MV-4-11 (cell line): ENCODE data around the gene TCN1.
"Not testable (repeated sequence)": the region's sequence is repeated elsewhere in the genome, so short reads cannot be mapped to it uniquely, and the experiment has no call there.

Source experiments
- DNase-seq: peaks from one replicate; lab custom pipeline; 2025; lab: John Stamatoyannopoulos, UW

TCN1 gene

GRCh38 chr11:59866397-59866796 is at the start of gene TCN1:
TSS of gene TCN1 (minus strand) at chr11:59866487. CDS start at chr11:59866470, 17 bp downstream.
- DNase-seq: peak; percentile 97

DNA sequence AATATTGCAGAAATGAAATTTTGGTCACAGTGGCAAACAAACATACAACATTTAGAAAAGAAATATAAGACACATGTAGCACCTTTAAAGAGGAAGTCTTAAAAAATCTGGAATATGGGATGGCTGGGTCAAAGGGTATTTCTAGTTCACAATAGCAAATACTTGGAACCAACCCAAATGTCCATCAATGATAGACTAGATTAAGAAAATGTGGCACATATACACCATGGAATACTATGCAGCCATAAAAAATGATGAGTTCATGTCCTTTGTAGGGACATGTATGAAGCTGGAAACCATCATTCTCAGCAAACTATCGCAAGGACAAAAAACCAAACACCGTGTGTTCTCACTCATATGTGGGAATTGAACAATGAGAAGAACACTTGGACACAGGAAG is 37.3 kb upstream of the TCN1 start:
- DNase-seq: not testable (repeated sequence)

GRCh38 chr11:59901306-59901705 is 35.0 kb upstream of the TCN1 start:
- peak; percentile 47 for DNase-seq

GRCh38 chr11:59900366-59901126 is 34.3 kb upstream of the TCN1 start:
- DNase-seq: no peak

- DNase-seq: peak; percentile 76
These were observed 33.2 kb upstream of the TCN1 start for GRCh38 chr11:59899532-59899931.

DNA sequence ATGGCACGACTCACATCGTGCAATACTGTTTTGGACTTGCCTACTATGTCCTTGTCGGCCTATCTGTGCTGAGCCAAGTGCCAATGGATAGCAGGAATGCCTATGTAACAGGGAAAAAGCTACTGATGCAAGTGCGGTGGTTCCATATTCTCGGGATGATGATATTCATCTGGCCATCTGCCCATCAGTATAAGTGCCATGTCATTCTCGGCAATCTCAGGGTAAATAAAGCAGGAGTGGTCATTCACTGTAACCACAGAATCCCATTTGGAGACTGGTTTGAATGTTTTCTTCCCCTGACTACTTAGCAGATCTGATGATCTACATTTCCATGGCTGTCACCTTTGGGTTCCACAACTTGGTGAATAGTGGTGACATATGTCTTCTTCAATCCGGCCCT is 32.4 kb upstream of the TCN1 start:
- DNase-seq: no peak

- DNase-seq: no peak
These were observed 31.8 kb upstream of the TCN1 start for GRCh38 chr11:59898046-59898445.

DNA sequence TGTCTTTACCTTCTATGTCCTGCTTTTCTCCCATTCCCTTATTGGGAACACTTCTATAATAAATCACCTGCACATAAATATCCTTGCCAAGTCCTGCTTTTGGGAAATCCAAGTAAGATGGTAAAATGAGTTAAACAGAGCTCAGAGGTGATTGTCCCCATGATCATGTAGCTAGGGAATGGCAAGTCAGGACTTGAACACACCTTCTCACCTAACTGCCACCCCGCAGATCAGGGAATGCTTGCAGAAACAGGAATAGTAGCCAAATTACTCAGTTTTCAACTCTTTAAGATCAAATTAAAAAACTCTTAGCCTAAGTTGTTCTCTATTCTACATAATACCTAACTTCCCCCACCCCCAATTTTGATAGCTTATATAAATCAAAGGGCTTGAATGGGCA is 28.3 kb upstream of the TCN1 start:
- no peak for DNase-seq

- no peak for DNase-seq
These were observed 25.5 kb upstream of the TCN1 start for GRCh38 chr11:59891781-59892181.

DNA sequence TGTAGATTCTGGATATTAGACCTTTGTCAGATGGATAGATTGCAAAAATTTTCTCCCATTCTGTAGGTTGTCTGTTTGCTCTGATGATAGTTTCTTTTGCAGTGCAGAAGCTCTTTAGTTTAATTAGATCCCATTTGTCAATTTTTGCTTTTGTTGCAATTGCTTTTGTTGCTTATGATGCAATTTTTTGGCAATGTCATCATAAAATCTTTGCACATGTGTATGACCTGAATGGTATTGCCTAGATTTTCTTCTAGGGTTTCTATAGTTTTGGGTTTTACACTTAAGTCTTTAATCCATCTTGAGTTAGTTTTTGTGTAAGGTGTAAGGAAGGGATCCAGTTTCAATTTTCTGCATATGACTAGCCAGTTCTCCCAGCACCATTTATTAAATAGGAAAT is 20.9 kb upstream of the TCN1 start:
- not testable (repeated sequence) for DNase-seq

GRCh38 chr11:59883597-59883996 is 17.3 kb upstream of the TCN1 start:
- no peak for DNase-seq

- DNase-seq: no peak
These were observed 13.3 kb upstream of the TCN1 start for GRCh38 chr11:59879567-59879966.

DNA sequence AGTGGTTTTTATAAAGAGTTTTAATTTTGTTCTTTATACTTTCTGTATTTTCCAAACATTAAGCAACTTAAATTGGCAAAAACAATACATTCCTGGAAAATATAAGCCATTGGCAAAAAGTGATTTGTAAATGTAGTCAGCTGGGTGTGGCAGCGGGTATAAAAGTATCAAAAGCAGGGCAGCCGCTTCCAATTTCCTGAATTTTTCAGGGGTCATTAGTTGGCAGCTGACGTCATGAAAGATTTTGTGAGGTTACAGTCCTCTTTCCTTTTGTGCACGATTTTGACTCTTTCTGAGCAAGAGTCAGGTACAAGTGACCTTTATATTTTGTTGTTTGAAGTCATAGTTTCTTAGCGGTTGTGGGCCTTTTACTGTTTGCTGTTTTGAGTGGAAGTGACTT is 12.3 kb upstream of the TCN1 start, which contains the start of gene OOSP3:
Gene OOSP3 (plus strand): TSS at position 208 of the 400 bp plus-strand sequence. CDS start 27 bp downstream, at position 235.
- no peak for DNase-seq

DNA sequence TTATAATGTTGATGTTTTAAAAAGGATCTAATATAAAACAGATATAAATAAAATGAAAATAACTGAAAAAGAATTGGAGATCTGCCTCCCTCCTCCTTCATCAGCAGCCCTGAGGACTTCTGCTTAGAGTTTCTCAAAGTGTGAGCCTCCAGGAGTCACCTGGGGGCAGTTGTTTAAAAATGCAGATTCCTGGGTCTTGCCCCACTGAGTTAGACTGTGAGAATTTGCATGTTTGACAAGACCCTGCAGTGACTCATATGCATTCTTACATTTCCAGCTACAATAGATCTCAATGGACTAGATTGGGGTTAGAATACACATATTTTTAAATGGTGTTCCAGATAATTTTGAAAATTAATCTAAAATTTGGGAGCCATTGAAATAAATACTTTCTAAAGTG is 11.5 kb upstream of the TCN1 start:
- no peak for DNase-seq

DNA sequence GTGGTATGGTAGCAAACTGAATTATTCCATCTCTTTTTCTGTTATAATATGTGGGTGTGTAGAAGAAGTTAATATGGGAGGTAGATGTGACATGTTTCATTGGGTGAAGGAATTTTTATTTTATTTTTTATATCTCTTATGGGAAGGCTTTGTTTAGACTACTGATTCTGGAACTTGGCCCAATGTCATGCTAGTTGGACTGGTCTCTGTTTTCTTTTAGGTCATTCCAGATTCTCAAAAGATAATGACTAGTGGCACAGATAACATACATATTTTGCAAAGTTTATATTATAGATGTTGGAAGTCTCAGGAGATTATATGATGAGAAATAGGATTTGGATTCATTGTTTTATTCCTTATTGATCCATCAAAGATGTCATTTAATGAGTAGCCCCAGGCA is 11.0 kb upstream of the TCN1 start:
- DNase-seq: no peak

- DNase-seq: no peak
These were observed 9.7 kb upstream of the TCN1 start for GRCh38 chr11:59875856-59876519.

DNA sequence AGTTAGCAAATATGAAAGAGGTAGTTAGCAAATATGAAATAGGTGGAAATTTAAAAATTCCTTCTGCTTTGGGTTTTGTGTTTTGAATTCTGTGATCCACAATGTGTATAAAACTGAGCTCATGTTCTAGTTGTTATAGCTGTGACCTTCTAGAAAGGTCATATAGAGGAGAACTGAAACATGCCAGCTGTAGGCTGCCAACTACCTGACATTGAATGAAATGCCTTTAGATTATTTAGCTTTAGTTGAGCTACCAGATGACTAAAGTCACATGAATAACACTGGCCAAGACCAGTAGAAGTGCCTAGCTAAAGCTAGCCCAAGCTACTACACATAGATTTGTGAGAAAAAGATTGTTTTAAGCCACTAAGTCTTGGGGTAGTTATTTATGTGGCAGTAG is 5.8 kb upstream of the TCN1 start:
- DNase-seq: no peak

DNA sequence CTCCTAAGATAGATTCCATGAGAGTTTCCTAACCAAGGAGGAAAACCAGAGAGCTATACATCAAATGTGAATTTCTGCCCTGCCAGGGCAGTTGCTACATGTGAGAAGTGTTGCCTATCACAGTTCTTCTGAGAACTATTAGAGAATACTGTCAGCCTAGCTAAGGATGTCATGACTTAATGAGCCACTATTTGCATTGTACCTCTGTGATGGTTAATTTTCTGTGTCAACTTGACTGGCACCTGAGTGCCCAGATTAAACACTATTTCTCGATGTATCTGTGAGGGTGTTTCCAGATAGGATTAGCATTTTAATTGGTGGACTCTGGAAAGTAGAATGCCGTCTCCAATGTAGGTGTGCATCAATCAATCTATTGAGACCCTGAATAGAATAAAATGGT is 1.7 kb upstream of the TCN1 start:
- DNase-seq: no peak

- peak; percentile 36 for DNase-seq
These were observed 549 bp upstream of the TCN1 start for GRCh38 chr11:59866836-59867235.

DNA sequence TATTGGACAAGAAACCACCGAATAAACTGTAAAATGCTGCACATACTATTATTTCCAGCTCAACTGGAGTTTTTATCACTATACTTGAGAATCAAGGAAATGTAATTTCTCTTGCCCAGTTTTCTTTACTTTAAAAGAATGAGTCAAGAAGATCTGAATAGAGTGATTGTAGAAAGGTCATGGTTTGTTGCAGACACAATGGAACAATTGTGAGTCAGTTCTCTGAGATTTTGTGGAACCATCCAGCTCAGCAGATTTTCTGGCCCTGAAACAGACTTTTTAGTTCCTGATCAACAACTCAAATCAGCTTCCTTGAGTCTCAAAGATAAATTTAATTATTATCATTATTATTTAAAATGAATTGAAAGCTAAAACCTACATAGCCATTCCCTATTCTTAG is 1.3 kb downstream of the TCN1 start:
- DNase-seq: no peak

DNA sequence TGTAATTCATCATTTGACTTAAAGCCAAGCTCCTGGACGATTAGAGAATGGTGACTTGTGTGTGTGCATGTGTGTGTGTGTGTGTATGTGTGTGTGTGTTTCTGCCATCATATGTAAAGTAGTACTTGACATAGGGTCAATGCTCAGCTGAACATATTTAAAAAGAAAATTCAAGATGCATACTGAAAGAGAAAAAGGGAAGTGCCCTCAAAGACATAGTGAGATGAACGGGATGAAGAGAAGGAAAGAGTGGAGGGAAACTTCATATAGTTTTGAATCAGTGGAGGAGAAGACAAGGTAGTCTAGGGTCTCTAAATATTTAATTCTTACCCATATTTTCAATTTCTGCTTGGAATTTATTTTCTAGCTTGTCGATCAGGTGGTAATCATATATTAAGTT is 4.0 kb downstream of the TCN1 start:
- peak; percentile 59 for DNase-seq

DNA sequence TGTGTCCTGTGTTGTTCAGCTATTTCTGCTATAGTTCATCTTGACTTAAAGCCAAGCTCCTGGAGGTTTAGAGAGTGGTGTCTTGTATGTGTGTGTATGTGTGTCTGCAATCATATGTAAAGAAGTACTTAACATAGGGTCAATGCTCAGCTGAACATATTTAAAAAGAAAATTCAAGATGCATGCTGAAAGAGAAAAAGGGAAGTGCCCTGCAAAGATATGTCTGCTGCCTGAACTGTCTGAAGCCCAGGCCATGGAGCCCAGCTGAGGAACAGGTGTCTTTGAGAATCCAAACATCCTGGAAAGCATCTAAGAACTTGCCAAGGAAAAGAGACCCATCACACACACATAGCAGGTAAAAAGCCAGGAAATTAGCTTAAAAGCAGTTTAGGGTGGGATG is 6.6 kb downstream of the TCN1 start:
- DNase-seq: peak; percentile 46
